ENCODE measurements around the gene PTX3. TPM values are rescaled to one million over a fixed set of nuclear protein-coding genes. Genes with fewer than 3 reads are reported as not detected.

PTX3 gene
- total RNA-seq (10 to 100 TPM in 2 of 4 donors, under 1 TPM in 2; 0.19 to 21.8 (median 8.0) TPM), polyA plus RNA-seq (10 to 100 TPM in 1 of 3 donors, under 1 TPM in 2; 0.22 to 13.2 (median 0.58) TPM)
- long read RNA-seq, donor 1, transcript PTX3-201 (3 exons, 1,940 nt), result major isoform, 11 of 11 reads
- long read RNA-seq, donor 1, partial matches to known transcripts, result 0 of 11 reads
- long read RNA-seq, donor 1, other reads (novel, unspliced or antisense), result 0 of 11 reads
- long read RNA-seq, donor 2, result 0 reads

DNA sequence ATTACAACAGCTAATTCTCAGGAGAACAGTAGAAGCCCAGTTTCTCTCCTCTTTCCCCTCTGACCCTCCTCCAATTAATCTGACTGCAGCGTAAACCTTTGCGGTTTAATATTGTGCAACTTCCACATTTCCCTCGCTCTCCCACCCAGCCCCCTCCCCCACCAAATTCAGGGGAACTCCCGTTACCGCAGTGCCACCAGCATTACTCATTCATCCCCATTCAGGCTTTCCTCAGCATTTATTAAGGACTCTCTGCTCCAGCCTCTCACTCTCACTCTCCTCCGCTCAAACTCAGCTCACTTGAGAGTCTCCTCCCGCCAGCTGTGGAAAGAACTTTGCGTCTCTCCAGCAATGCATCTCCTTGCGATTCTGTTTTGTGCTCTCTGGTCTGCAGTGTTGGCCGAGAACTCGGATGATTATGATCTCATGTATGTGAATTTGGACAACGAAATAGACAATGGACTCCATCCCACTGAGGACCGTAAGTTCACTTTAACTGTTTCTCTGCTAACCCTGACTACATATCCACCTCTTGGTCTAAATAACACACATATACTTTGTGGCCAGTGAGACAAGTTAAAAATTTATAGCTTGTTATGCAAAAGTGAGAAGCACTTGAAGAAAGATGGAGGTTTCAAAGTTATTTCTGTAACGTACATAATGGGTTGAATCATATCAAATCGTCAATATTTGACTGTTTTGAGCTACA is at the start of gene PTX3:
PTX3 (plus strand) TSS at position 268 of the 709 bp plus-strand sequence; CDS start at position 352, 84 bp downstream.
- H3K9me3 ChIP-seq, result no peaks in the 10 kb centered on the region
- DNase-seq (peak in 1 of 2 donors; percentile 39), ATAC-seq (peak; percentile 30 to 74 (median 52))
- TF ChIP-seq, protein P1, sequence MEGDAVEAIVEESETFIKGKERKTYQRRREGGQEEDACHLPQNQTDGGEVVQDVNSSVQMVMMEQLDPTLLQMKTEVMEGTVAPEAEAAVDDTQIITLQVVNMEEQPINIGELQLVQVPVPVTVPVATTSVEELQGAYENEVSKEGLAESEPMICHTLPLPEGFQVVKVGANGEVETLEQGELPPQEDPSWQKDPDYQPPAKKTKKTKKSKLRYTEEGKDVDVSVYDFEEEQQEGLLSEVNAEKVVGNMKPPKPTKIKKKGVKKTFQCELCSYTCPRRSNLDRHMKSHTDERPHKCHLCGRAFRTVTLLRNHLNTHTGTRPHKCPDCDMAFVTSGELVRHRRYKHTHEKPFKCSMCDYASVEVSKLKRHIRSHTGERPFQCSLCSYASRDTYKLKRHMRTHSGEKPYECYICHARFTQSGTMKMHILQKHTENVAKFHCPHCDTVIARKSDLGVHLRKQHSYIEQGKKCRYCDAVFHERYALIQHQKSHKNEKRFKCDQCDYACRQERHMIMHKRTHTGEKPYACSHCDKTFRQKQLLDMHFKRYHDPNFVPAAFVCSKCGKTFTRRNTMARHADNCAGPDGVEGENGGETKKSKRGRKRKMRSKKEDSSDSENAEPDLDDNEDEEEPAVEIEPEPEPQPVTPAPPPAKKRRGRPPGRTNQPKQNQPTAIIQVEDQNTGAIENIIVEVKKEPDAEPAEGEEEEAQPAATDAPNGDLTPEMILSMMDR (IDR thresholded peaks at IDR 0.05), result no peak
- H3K36me3 ChIP-seq (ENCODE audit: insufficient read depth in 1 of 2, low read depth in 1 of 2), result no peaks in the 10 kb centered on the region
- H3K4me1 ChIP-seq, result peaks cover 9% of the 10 kb centered on the region
- H3K27me3 ChIP-seq (ENCODE audit: insufficient read depth in 3 of 3, low read length in 2 of 3), result no peaks in the 10 kb centered on the region
- intact Hi-C loops (cut with DNase I), result no loop called here
- WGBS, 3 donors, result 9 to 13% (median 10%) methylated on average over 15 of the region's 15 CpGs
- H3K27ac ChIP-seq, result no peak within 1 kb of the TSS
- peak within 1 kb of the TSS; percentile 75 for H3K4me3 ChIP-seq

DNA sequence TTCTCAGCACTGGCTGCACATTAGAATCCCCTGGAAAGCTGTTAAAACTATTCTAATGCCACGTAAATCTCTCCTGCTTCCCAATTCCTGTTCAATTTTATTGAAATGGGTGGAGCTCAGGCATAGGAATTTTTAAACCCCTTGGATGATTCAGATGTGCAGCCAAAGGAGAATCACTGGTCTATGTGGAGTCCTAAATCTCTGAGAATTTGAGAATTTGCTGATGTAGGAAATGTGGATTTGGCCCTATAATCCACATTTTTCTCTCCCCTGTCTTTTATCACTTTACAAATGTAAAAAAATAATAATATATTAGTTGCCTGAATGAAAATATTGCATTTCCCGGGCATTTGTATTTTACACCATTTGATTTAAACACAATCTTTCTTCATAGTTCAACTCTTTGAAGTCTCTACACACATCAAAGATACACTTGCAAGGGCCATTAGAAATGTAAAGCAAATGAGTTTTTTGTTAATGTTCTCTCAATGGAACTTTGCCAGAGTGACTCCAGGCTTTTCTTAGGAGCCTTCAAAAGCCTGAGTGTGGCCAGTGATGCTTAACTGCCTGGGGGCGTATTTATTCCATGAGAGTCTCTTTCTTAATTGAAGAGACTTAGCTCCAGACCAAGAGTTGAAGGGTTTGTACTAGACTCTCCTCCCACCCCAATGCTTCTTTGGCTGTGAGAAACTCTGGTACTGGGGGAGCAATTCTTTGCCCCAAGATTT is 48.8 kb upstream of the PTX3 start:
- H3K36me3 ChIP-seq (ENCODE audit: insufficient read depth in 1 of 2, low read depth in 1 of 2), result no peaks in the 10 kb centered on the region
- ATAC-seq (no peak), DNase-seq (no peak)
- 30 to 77% (median 61%) methylated on average over 3 of the region's 3 CpGs for WGBS, 3 donors
- H3K27me3 ChIP-seq (ENCODE audit: insufficient read depth in 3 of 3, low read length in 2 of 3), result no peaks in the 10 kb centered on the region
- TF ChIP-seq, protein P1 (IDR thresholded peaks at IDR 0.05), result no peak
- H3K4me3 ChIP-seq, result no peak overlapping the region
- H3K9me3 ChIP-seq, result no peaks in the 10 kb centered on the region
- intact Hi-C loops (cut with DNase I), result no loop called here
- H3K27ac ChIP-seq, result no peak overlapping the region
- H3K4me1 ChIP-seq, result no peaks in the 10 kb centered on the region

DNA sequence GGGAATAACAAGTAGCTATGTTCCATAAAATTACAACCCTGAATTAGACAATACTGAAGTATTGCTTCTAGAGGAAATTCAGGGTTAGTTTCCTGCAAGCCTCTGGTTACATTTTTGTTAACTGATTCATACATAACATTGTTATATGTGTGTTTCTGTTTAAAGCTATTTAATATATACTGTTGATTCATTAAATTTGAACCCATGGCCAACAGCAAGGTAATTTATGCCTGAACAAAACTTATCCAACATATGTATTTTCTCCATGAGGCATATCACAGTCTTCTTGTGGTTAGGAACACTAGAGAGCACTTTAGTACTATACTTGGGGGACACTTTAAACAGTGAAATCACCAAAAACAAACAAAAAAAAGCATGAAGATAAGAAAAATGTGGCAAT is 47.7 kb upstream of the PTX3 start:
- ATAC-seq (no peak), DNase-seq (no peak)
- no peaks in the 10 kb centered on the region for H3K4me1 ChIP-seq
- no peaks in the 10 kb centered on the region for H3K9me3 ChIP-seq
- H3K36me3 ChIP-seq (ENCODE audit: insufficient read depth in 1 of 2, low read depth in 1 of 2), result no peaks in the 10 kb centered on the region
- H3K27me3 ChIP-seq (ENCODE audit: insufficient read depth in 3 of 3, low read length in 2 of 3), result no peaks in the 10 kb centered on the region
- intact Hi-C loops (cut with DNase I), result no loop called here
- no peak overlapping the region for H3K27ac ChIP-seq
- H3K4me3 ChIP-seq, result no peak overlapping the region
- TF ChIP-seq, protein P1 (IDR thresholded peaks at IDR 0.05), result no peak

DNA sequence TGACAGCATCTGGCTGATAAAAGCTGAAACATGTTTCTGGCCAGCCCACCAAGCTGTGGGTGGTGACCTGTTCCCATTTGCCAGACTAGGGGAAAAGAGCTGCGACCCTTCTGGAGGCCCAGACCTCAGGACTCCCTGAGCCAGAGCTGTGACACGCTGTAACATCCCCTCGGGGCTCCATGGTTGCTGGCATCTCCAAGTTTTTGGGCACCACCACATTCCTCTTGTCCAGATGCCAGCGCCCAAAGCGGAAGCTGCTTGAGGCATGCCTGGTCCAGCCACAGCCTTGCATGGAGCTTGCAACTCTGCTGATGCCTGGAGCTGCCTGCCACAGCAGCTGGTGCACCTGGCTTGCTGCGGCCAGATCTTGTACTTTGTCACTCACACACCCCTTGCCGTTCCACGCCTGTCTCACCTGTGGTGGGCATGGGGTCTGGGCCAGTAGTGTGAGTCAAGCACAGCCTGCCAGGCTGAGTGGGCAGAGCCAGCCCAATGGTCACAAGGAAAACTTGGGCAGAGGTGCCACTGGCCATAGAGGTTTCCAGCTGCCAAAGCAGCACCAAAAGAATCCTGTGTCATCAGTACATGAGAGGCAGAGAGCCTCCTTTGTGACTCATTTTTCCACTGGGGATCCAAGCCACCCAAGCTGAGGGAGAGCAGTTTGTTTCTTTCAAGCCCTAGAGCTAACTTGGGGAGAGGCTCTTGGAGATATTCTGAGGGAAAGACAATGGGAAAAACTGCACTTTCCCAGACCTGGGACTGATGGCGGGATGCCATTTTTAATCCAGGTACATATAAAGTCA is 45.7 kb upstream of the PTX3 start:
- DNase-seq, result no peak
- H3K4me1 ChIP-seq, result no peaks in the 10 kb centered on the region
- H3K9me3 ChIP-seq, result no peaks in the 10 kb centered on the region
- no peaks in the 10 kb centered on the region for H3K27me3 ChIP-seq (ENCODE audit: insufficient read depth in 3 of 3, low read length in 2 of 3)
- H3K27ac ChIP-seq, result no peak overlapping the region
- no peak for ATAC-seq
- H3K4me3 ChIP-seq, result no peak overlapping the region
- 86 to 92% (median 87%) methylated on average over 9 of the region's 9 CpGs for WGBS, 3 donors
- TF ChIP-seq, protein P1 (IDR thresholded peaks at IDR 0.05), result no peak
- intact Hi-C loops (cut with DNase I), result no loop called here
- H3K36me3 ChIP-seq (ENCODE audit: insufficient read depth in 1 of 2, low read depth in 1 of 2), result no peaks in the 10 kb centered on the region
